NT2/D1 (cell line): ENCODE data around the gene GLRA2.

Experiments used
- SUZ12 ChIP-seq: IDR thresholded peaks from 2 replicates; pipeline ENCODE4 v1.6.1; 2011; ENCODE audit not compliant: insufficient read length, insufficient read depth; ENCODE audit errors: extremely low read depth
- YY1 ChIP-seq: IDR thresholded peaks from 2 replicates; pipeline ENCODE4 v1.6.1; 2011; ENCODE audit not compliant: insufficient read length, insufficient read depth
- ZNF274 ChIP-seq: IDR thresholded peaks from 2 replicates; pipeline ENCODE4 v1.6.1; 2011; ENCODE audit warnings: mild to moderate bottlenecking, low read depth, low read length

GRCh38 chrX:14694611-14695010 lies 165.3 kb downstream of the GLRA2 start:
- no peak for TF ChIP-seq SUZ12
- no peak for TF ChIP-seq ZNF274
- no peak for TF ChIP-seq YY1
